H1 (cell line): ENCODE measurements around the gene SFXN1. TPM values are rescaled to one million over a fixed set of nuclear protein-coding genes. Genes with fewer than 3 reads are reported as not detected.

Experiments used
- CTCF ChIA-PET: fragments of 300-600 bp; sonication (Branson Sonifier 250); formaldehyde crosslinking; loops from one replicate; lab custom pipeline; 2021; ENCODE audit not compliant: partially characterized antibody; lab: Charles Lee
- POLR2A ChIA-PET: fragments of 300-600 bp; sonication (Branson Sonifier 250); formaldehyde crosslinking; loops from one replicate; lab custom pipeline; 2021; ENCODE audit warnings: inconsistent platforms; ENCODE audit not compliant: partially characterized antibody; lab: Charles Lee
- DNase-seq, 2 experiments: peaks; one replicate each; pipeline versions ENCODE4 v3.0.0 to v3.0.0-alpha.2; 2010 to 2022; ENCODE audit warnings: low spot score in 2 of 2, low read depth in 1 of 2, mixed read lengths in 1 of 2
- FAIRE-seq: peaks from 2 replicates; lab custom pipeline; 2011; peaks lifted over from hg19 to GRCh38; lab: Jason Lieb, UNC
- H2AFZ ChIP-seq: 2 replicates; pipeline ENCODE4 v1.8.1; 2012; ENCODE audit warnings: low read length, inconsistent platforms
- H2AK5ac ChIP-seq: 2 replicates; pipeline ENCODE4 v1.6.1; 2013; ENCODE audit warnings: low read depth, low read length
- H2BK120ac ChIP-seq: replicated peaks from 2 replicates; pipeline ENCODE3; 2013; ENCODE audit warnings: low read depth, low read length, inconsistent platforms
- H2BK12ac ChIP-seq: 2 replicates; pipeline ENCODE4 v1.6.1; 2013; ENCODE audit warnings: low read depth, low read length
- H2BK15ac ChIP-seq: 2 replicates; pipeline ENCODE4 v1.6.1; 2013; ENCODE audit warnings: low read length
- H2BK20ac ChIP-seq: 2 replicates; pipeline ENCODE4 v1.6.1; 2013; ENCODE audit warnings: low read length
- H2BK5ac ChIP-seq: 2 replicates; pipeline ENCODE4 v1.6.1; 2013; ENCODE audit warnings: low read depth, low read length
- H3K14ac ChIP-seq: 2 replicates; pipeline ENCODE4 v1.6.1; 2013; ENCODE audit warnings: inconsistent platforms; ENCODE audit not compliant: insufficient read length
- H3K18ac ChIP-seq: 2 replicates; pipeline ENCODE4 v1.6.1; 2013; ENCODE audit warnings: low read length; ENCODE audit errors: extremely low read depth
- H3K23ac ChIP-seq: 2 replicates; pipeline ENCODE4 v1.6.1; 2013; ENCODE audit warnings: inconsistent platforms; ENCODE audit not compliant: insufficient read length
- H3K23me2 ChIP-seq: 2 replicates; pipeline ENCODE4 v1.6.1; 2013; ENCODE audit warnings: low read depth, low read length
- H3K27ac ChIP-seq: 2 replicates; pipeline ENCODE4 v1.6.1; 2011; ENCODE audit warnings: low read depth, low read length, inconsistent platforms
- H3K27me3 ChIP-seq, 4 experiments: replicated peaks in 1 of 4; 1 replicate in 1 of 4; 2 replicates in 3 of 4; pipeline versions ENCODE4 v1.6.1 to v1.8.1; 2011 to 2013; ENCODE audit warnings: low read length in 3 of 4, mild to moderate bottlenecking in 3 of 4, inconsistent platforms in 2 of 4, mixed read lengths in 2 of 4, moderate library complexity in 1 of 4; ENCODE audit not compliant: control insufficient read depth in 3 of 4, insufficient read depth in 3 of 4; ENCODE audit errors: extremely low read depth in 1 of 4
- H3K36me3 ChIP-seq, 4 experiments: 2 replicates each; pipeline versions ENCODE4 v1.6.1 to v1.8.1; 2011 to 2013; ENCODE audit warnings: mild to moderate bottlenecking in 4 of 4, low read length in 3 of 4, moderate library complexity in 2 of 4, control low read depth in 1 of 4, inconsistent platforms in 1 of 4; ENCODE audit not compliant: insufficient read depth in 4 of 4, control insufficient read depth in 2 of 4
- H3K4ac ChIP-seq: replicated peaks from 2 replicates; pipeline ENCODE3; 2013; ENCODE audit warnings: low read length, low read depth, mixed read lengths, inconsistent platforms; ENCODE audit not compliant: insufficient read length
- H3K4me1 ChIP-seq, 4 experiments: replicated peaks in 1 of 4; 1 replicate in 1 of 4; 2 replicates in 3 of 4; pipeline versions ENCODE4 v1.6.1 to v1.8.1; 2011 to 2013; ENCODE audit warnings: low read length in 3 of 4, inconsistent platforms in 2 of 4, mixed read lengths in 1 of 4; ENCODE audit not compliant: insufficient read depth in 4 of 4, control insufficient read depth in 3 of 4
- H3K4me2 ChIP-seq, 2 experiments: 2 replicates each; pipeline versions ENCODE4 v1.6.1 to v1.8.1; 2011 to 2013; ENCODE audit warnings: low read depth in 2 of 2, low read length in 2 of 2, control low read depth in 1 of 2, inconsistent platforms in 1 of 2, mild to moderate bottlenecking in 1 of 2; ENCODE audit not compliant: insufficient read depth in 1 of 2
- H3K4me3 ChIP-seq, 4 experiments: fragments of 200-600, 300-600 bp in 1 of 4; sonication (generic), shearing (Covaris generic), sonication (Bioruptor Twin) in 1 of 4; 2 replicates each; pipeline versions ENCODE4 v1.5.1 to v1.8.1; 2011 to 2016; ENCODE audit warnings: low read length in 4 of 4, low read depth in 3 of 4, control low read depth in 2 of 4, inconsistent platforms in 2 of 4, mild to moderate bottlenecking in 2 of 4, mixed read lengths in 1 of 4, moderate library complexity in 1 of 4; ENCODE audit not compliant: insufficient read depth in 2 of 4; ENCODE audit errors: extremely low read depth in 1 of 4
- H3K56ac ChIP-seq: replicated peaks from 2 replicates; pipeline ENCODE3; 2013; ENCODE audit warnings: low read depth, mild to moderate bottlenecking, mixed read lengths, low read length, inconsistent platforms; ENCODE audit not compliant: insufficient read length
- H3K79me1 ChIP-seq: 2 replicates; pipeline ENCODE4 v1.6.1; 2013; ENCODE audit warnings: low read depth, low read length, control low read depth
- H3K79me2 ChIP-seq, 2 experiments: 2 replicates each; pipeline versions ENCODE4 v1.6.1 to v1.8.1; 2012 to 2013; ENCODE audit warnings: low read length in 2 of 2, mild to moderate bottlenecking in 2 of 2, inconsistent platforms in 1 of 2; ENCODE audit not compliant: insufficient read depth in 2 of 2, control insufficient read depth in 1 of 2
- H3K9ac ChIP-seq, 4 experiments: replicated peaks in 1 of 4; 1 replicate in 1 of 4; 2 replicates in 3 of 4; pipeline versions ENCODE4 v1.6.1 to v1.8.1; 2011 to 2013; ENCODE audit warnings: low read depth in 3 of 4, low read length in 3 of 4, control low read depth in 2 of 4, mild to moderate bottlenecking in 2 of 4, moderate library complexity in 2 of 4, inconsistent platforms in 1 of 4; ENCODE audit errors: extremely low read depth in 1 of 4
- H3K9me3 ChIP-seq, 2 experiments: 2 replicates each; pipeline versions ENCODE4 v1.6.1 to v1.8.1; 2012 to 2013; ENCODE audit warnings: mild to moderate bottlenecking in 2 of 2, moderate library complexity in 2 of 2, control low read depth in 1 of 2, inconsistent platforms in 1 of 2, low read depth in 1 of 2, low read length in 1 of 2, mixed read lengths in 1 of 2; ENCODE audit not compliant: insufficient read depth in 2 of 2
- H4K20me1 ChIP-seq, 2 experiments: replicated peaks in 1 of 2; 2 replicates each; pipeline versions ENCODE3 to v1.8.1; 2011 to 2013; ENCODE audit warnings: inconsistent platforms in 2 of 2, low read length in 2 of 2, mild to moderate bottlenecking in 1 of 2; ENCODE audit not compliant: insufficient read depth in 2 of 2, control insufficient read depth in 1 of 2
- H4K5ac ChIP-seq: 2 replicates; pipeline ENCODE4 v1.6.1; 2013; ENCODE audit warnings: low read length, low read depth, mixed read lengths, inconsistent platforms; ENCODE audit not compliant: insufficient read length
- H4K8ac ChIP-seq: 2 replicates; pipeline ENCODE4 v1.8.0; 2013; ENCODE audit warnings: mild to moderate bottlenecking, moderate library complexity, low read length, inconsistent platforms; ENCODE audit not compliant: insufficient read depth; ENCODE audit errors: extremely low read depth
- H4K91ac ChIP-seq: replicated peaks from 2 replicates; pipeline ENCODE3; 2013; ENCODE audit warnings: low read length, mixed read lengths, inconsistent platforms; ENCODE audit not compliant: insufficient read length
- CBX8 ChIP-seq: fragments of 300-800, 300-1000 bp; sonication (generic); IDR thresholded peaks from 2 replicates; pipeline ENCODE4 v1.7.1; 2016; ENCODE audit warnings: low read depth, low read length, borderline replicate concordance
- CTCF ChIP-seq, 3 experiments: IDR thresholded peaks; 1 replicate in 2 of 3; 2 replicates in 1 of 3; pipeline versions ENCODE4 v1.5.1 to v1.6.1; 2011; ENCODE audit warnings: low read length in 3 of 3, mild to moderate bottlenecking in 3 of 3, inconsistent platforms in 2 of 3, low read depth in 1 of 3, moderate library complexity in 1 of 3; ENCODE audit not compliant: insufficient read depth in 1 of 3; ENCODE audit errors: control extremely low read depth in 1 of 3
- NRF1 ChIP-seq: IDR thresholded peaks from 2 replicates; pipeline ENCODE4 v1.6.1; 2011; ENCODE audit warnings: mild to moderate bottlenecking, low read depth, low read length, improper control_type of control experiment
- RFX5 ChIP-seq: IDR thresholded peaks from 2 replicates; pipeline ENCODE4 v1.6.1; 2011; ENCODE audit warnings: low read depth, low read length, improper control_type of control experiment, borderline replicate concordance
- SP4 ChIP-seq: IDR thresholded peaks from 2 replicates; pipeline ENCODE4 v1.6.1; 2012; ENCODE audit warnings: low read length, inconsistent platforms
- WGBS, 2 experiments: shearing (Covaris generic) in 1 of 2; methylation state at CpG; one replicate each; pipeline versions ENCODE4 v1.1.6 to v1.1.7; 2013 to 2015; ENCODE audit warnings: low lambda C conversion rate in 2 of 2, mixed read lengths in 2 of 2, inconsistent platforms in 1 of 2, low coverage in 1 of 2, missing lambda C conversion rate in 1 of 2; ENCODE audit not compliant: insufficient replicate concordance in 2 of 2, insufficient coverage in 1 of 2, insufficient read length in 1 of 2; ENCODE audit errors: extremely low coverage in 1 of 2, missing lambda C conversion rate in 1 of 2; 5-methylcytosine and 5-hydroxymethylcytosine counted together
- polyA plus RNA-seq, 7 experiments: library from polyadenylated mRNA; depleted of rRNA in 3 of 7; stranded (reverse) in 5 of 7; unstranded in 2 of 7; fragments of >200 nt in 5 of 7; fragments of 200-250 nt in 2 of 7; gene quantifications; 1 replicate in 5 of 7; 2 replicates in 1 of 7; 4 replicates in 1 of 7; pipeline versions ENCODE4 v1.2.1 to v1.2.3, GENCODE V29; 2011 to 2013; ENCODE audit warnings: missing spikeins in 2 of 7, mixed read lengths in 2 of 7
- total RNA-seq: library from RNA; stranded (reverse); fragmentation: NEBNext Ultra II Directional; extraction: Animal tissue kit (Norgen Biotek cat#: 25700); gene quantifications from 2 replicates; pipeline ENCODE4 v1.2.1, GENCODE V29; 2021

SFXN1 gene
- total and polyA plus RNA-seq, 2 of the 8 experiments (the other 6 are each of a cell fraction or from before 2014, with no cell fraction given): 72.7 to 97.6 TPM

- no peaks in the 10 kb centered on the region for H4K20me1 ChIP-seq
- H3K23me2 ChIP-seq: peaks cover 3% of the 10 kb centered on the region
- CTCF ChIA-PET: interaction anchor here (0.8 to 5.6 kb wide), 5 partner anchors 10 to 160 kb away, joined by 3 to 43 read pairs (median 3); no protein-coding TSS in a partner anchor
- H3K36me3 ChIP-seq: no peaks in the 10 kb centered on the region
- H3K18ac ChIP-seq: no peak overlapping the region
- H3K79me1 ChIP-seq: peaks cover 2% of the 10 kb centered on the region; the same call in 1 of the 2 replicates
- H3K23ac ChIP-seq: no peak overlapping the region
- peak overlapping the region; percentile 15 for H4K91ac ChIP-seq
- no peak overlapping the region for H3K4me2 ChIP-seq
- FAIRE-seq (no peak), DNase-seq (no peak)
- H3K4me3 ChIP-seq: no peak overlapping the region
- H2BK20ac ChIP-seq: peak overlapping the region; percentile 56; the same call in 1 of the 2 replicates
- no peak overlapping the region for H3K14ac ChIP-seq
- no peaks in the 10 kb centered on the region for H3K79me2 ChIP-seq
- H2BK5ac ChIP-seq: 0 out of 2 replicates have a peak overlapping the region, but pooled peaks have one; percentile 53
- no peaks in the 10 kb centered on the region; a peak in 1 of 7 replicates for H3K27me3 ChIP-seq
- no peak overlapping the region for H2BK120ac ChIP-seq
- no peak overlapping the region for H3K56ac ChIP-seq
- peak overlapping the region; percentile 97; the same call in 1 of the 2 replicates for H2BK12ac ChIP-seq
- no peak overlapping the region for H2AFZ ChIP-seq
- H2BK15ac ChIP-seq: no peak overlapping the region
- TF ChIP-seq NRF1 (no peak), RFX5 (no peak), CTCF (IDR thresholded peaks at IDR 0.05; ENCODE audit: control extremely low read depth in 1 of 3, insufficient read depth in 1 of 3, low read depth in 1 of 3, low read length in 3 of 3) (no peak), SP4 (no peak), CBX8 (no peak)
- H2AK5ac ChIP-seq: no peak overlapping the region
- no peak overlapping the region for H4K5ac ChIP-seq
- no peak overlapping the region for H3K9ac ChIP-seq
- no peak overlapping the region for H3K4ac ChIP-seq
- 94% methylated on average over 4 of the region's 4 CpGs; no CpG with 5 or more reads in 1 of the 2 experiments for WGBS, 2 experiments
- H3K4me1 ChIP-seq: peaks cover 4 to 13% (median 6%) of the 10 kb centered on the region in 4 experiments; a peak in 6 of 7 replicates
- POLR2A ChIA-PET: interaction anchor here (1.2 to 1.6 kb wide), 2 partner anchors 10 to 33 kb away, joined by 3 to 5 read pairs; no protein-coding TSS in a partner anchor
- H3K9me3 ChIP-seq: no peaks in the 10 kb centered on the region
- H3K27ac ChIP-seq: no peak overlapping the region
- no peak overlapping the region for H4K8ac ChIP-seq
Measured at GRCh38 chr5:175569701-175570100, 91.3 kb downstream of the SFXN1 start.
